ENCODE data around the gene FAM222A. TPM values are rescaled to one million over a fixed set of nuclear protein-coding genes. Genes with fewer than 3 reads are reported as not detected.
A peak's percentile ranks its signal among the peaks of the same experiment; 100 is the strongest.

The FAM222A gene
- total RNA-seq, 1 experiment from 2014 or later: 2.8 TPM

DNA sequence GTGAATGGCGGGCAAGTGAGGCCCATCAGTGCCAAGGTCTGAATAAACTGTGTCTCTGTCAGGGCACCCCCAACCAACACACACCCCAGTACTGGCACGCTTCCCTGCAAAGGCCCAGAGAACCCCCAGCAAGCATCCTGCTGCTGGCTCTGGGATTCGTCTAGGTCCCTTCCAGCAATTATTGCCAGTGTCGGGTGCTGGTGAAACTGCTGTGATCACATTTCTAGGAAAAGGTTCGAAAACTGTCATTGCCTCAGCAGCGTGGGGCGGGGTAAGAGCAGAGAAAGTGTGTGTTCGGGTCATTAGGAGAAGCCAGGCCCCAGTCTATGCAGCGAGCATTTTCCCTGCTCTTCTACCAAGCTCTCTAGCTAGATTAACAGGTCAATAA lies 2.5 kb downstream of the FAM222A start:
- Histone ChIP-seq H3K4me1 (ENCODE audit: insufficient read depth, low read length) (no peaks in the 10 kb centered on the region), H3K23ac (ENCODE audit: insufficient read length, low read depth, low read length) (no peak overlapping the region), H2BK120ac (ENCODE audit: low read depth, low read length, poor library complexity, severe bottlenecking) (no peak overlapping the region), H2AK5ac (ENCODE audit: insufficient read length, low read length) (no peak overlapping the region), H3K14ac (ENCODE audit: insufficient read depth, low read length) (no peak overlapping the region), H3K27ac (ENCODE audit: insufficient read length, low read depth, low read length) (no peak overlapping the region), H3K18ac (ENCODE audit: insufficient read length, low read depth, low read length) (no peak overlapping the region), H4K91ac (ENCODE audit: insufficient read length, low read depth, low read length) (no peak overlapping the region), H3T11ph (ENCODE audit: low read length) (no peak overlapping the region), H3K4ac (ENCODE audit: low read depth, low read length) (no peak overlapping the region), H2BK5ac (ENCODE audit: insufficient read length, low read length) (no peak overlapping the region), H3K23me2 (ENCODE audit: insufficient read length, low read depth, low read length, poor library complexity, severe bottlenecking) (peaks cover 4% of the 10 kb centered on the region), H2AFZ (ENCODE audit: low read length) (no peak overlapping the region), H3K79me1 (ENCODE audit: insufficient read depth, low read depth, low read length, poor library complexity, severe bottlenecking) (no peaks in the 10 kb centered on the region), H3K4me2 (ENCODE audit: insufficient read depth, insufficient read length, low read length) (no peak overlapping the region), H2BK20ac (ENCODE audit: low read depth, low read length, poor library complexity, severe bottlenecking) (no peak overlapping the region), H3K9me3 (ENCODE audit: control insufficient read depth, low read depth, low read length) (no peaks in the 10 kb centered on the region), H2BK15ac (ENCODE audit: low read depth, low read length) (no peak overlapping the region), H4K8ac (replicated peaks; ENCODE audit: insufficient read length, low read depth, low read length) (no peak overlapping the region), H3K27me3 (ENCODE audit: insufficient read depth, low read length) (peaks cover 2% of the 10 kb centered on the region; the same call in 1 of the 2 replicates), H3K56ac (ENCODE audit: insufficient read length, low read depth, low read length) (no peak overlapping the region), H4K5ac (ENCODE audit: insufficient read length, low read depth, low read length) (no peak overlapping the region), H3K9ac (ENCODE audit: extremely low read depth, insufficient read length, low read length) (no peak overlapping the region), H2BK12ac (ENCODE audit: insufficient read length, low read depth, low read length) (no peak overlapping the region), H4K20me1 (ENCODE audit: control insufficient read depth, insufficient read depth, insufficient read length) (no peaks in the 10 kb centered on the region), H3K79me2 (ENCODE audit: insufficient read depth, low read length) (no peaks in the 10 kb centered on the region)
- no peak for DNase-seq
- TF ChIP-seq, protein P1, sequence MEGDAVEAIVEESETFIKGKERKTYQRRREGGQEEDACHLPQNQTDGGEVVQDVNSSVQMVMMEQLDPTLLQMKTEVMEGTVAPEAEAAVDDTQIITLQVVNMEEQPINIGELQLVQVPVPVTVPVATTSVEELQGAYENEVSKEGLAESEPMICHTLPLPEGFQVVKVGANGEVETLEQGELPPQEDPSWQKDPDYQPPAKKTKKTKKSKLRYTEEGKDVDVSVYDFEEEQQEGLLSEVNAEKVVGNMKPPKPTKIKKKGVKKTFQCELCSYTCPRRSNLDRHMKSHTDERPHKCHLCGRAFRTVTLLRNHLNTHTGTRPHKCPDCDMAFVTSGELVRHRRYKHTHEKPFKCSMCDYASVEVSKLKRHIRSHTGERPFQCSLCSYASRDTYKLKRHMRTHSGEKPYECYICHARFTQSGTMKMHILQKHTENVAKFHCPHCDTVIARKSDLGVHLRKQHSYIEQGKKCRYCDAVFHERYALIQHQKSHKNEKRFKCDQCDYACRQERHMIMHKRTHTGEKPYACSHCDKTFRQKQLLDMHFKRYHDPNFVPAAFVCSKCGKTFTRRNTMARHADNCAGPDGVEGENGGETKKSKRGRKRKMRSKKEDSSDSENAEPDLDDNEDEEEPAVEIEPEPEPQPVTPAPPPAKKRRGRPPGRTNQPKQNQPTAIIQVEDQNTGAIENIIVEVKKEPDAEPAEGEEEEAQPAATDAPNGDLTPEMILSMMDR (conservative IDR thresholded peaks at IDR 0.05): no peak
- WGBS (ENCODE audit: extremely low coverage, insufficient read length, low lambda C conversion rate): no CpG with 5 or more reads among the region's 9 CpGs
- H3K4me1 Mint-ChIP-seq: peaks cover 23 to 56% of the 10 kb centered on the region in 2 experiments
- peak overlapping the region in 1 of 2 experiments; percentile 38; a peak in 1 of 5 replicates for H3K4me3 Mint-ChIP-seq
- H3K27ac Mint-ChIP-seq: 0 out of 7 replicates have a peak overlapping the region, but pooled peaks of 1 of the 3 experiments have one; percentile 28
- H3K9me3 Mint-ChIP-seq: no peaks in the 10 kb centered on the region
- H3K27me3 Mint-ChIP-seq (ENCODE audit: low read depth): peaks cover 55% of the 10 kb centered on the region
- no peaks in the 10 kb centered on the region for H3K36me3 Mint-ChIP-seq (ENCODE audit: insufficient read depth in 1 of 3, low read depth in 3 of 3)

Data from H9 (cell line).